RWPE1 (cell line): ENCODE results near the gene ARL3.
"Not testable (repeated sequence)": the region's sequence is repeated elsewhere in the genome, so short reads cannot be mapped to it uniquely, and the experiment has no call there.

Source experiments
- CTCF ChIA-PET: fragments of 350-600 bp; sonication (Branson Sonifier 250); formaldehyde crosslinking; extraction: SDS; loops from one replicate; lab custom pipeline; 2021; lab: Yijun Ruan, JAX
- POLR2A ChIA-PET: fragments of 400-600 bp; formaldehyde crosslinking; extraction: SDS; loops from one replicate; lab custom pipeline; 2020; ENCODE audit warnings: antibody characterized with exemption; ENCODE audit not compliant: low non-redundant PET; lab: Yijun Ruan, JAX
- DNase-seq: peaks from one replicate; pipeline ENCODE4 v3.0.0; 2012; ENCODE audit warnings: low spot score
- H3K27ac ChIP-seq: fragments of 450-650 bp; 2 replicates; pipeline ENCODE4 v1.5.1; 2017
- CTCF ChIP-seq: fragments of 450-650 bp; conservative IDR thresholded peaks from 2 replicates; pipeline ENCODE4 v1.5.1; 2017; ENCODE audit warnings: low read depth, mild to moderate bottlenecking

Gene ARL3

GRCh38 chr10:102673236-102673818, 40.9 kb downstream of the ARL3 start:
- H3K27ac ChIP-seq = peak overlapping the region; percentile 90
- TF ChIP-seq CTCF = no peak
- no peak for DNase-seq
- CTCF ChIA-PET = interaction anchor here (0.5 to 0.7 kb wide), 2 partner anchors 24 to 104 kb away, joined by 4 to 5 read pairs; no protein-coding TSS in a partner anchor
- POLR2A ChIA-PET = interaction anchor here (0.6 kb wide), 1 partner anchor 43 kb away, joined by 12 read pairs; no protein-coding TSS in a partner anchor

- CTCF ChIA-PET = interaction anchor here (0.7 kb wide), 1 partner anchor 27 kb away, joined by 4 read pairs; the partner anchor contains the start of gene TRIM8
- TF ChIP-seq CTCF = no peak
- peak overlapping the region; percentile 54 for H3K27ac ChIP-seq
- POLR2A ChIA-PET = no interaction called here
- DNase-seq = no peak
Observed at GRCh38 chr10:102670871-102671434, 43.2 kb downstream of the ARL3 start.

GRCh38 chr10:102670065-102670670, 44.0 kb downstream of the ARL3 start:
- CTCF ChIA-PET = interaction anchor here (0.7 to 2.0 kb wide), 5 partner anchors 9 to 68 kb away, joined by 3 to 12 read pairs (median 4); partner anchors contain the start of genes ARL3, SFXN2 and TRIM8
- no peak for DNase-seq
- POLR2A ChIA-PET = no interaction called here
- no peak for TF ChIP-seq CTCF
- peak overlapping the region; percentile 84 for H3K27ac ChIP-seq

- CTCF ChIA-PET = interaction anchor here (1.0 to 2.0 kb wide), 4 partner anchors 9 to 68 kb away, joined by 3 to 12 read pairs (median 4); partner anchors contain the start of genes ARL3 and SFXN2
Observed at GRCh38 chr10:102669206-102670064, 44.8 kb downstream of the ARL3 start.

GRCh38 chr10:102668326-102669107, 45.7 kb downstream of the ARL3 start:
- DNase-seq = no peak
- ChIA-PET CTCF (interaction anchor here (0.9 to 2.0 kb wide), 2 partner anchors 10 to 84 kb away, joined by 3 to 12 read pairs; no protein-coding TSS in a partner anchor), POLR2A (no interaction called here)
- no peak for TF ChIP-seq CTCF
- peak overlapping the region; percentile 84 for H3K27ac ChIP-seq

More at GRCh38 chr10:102669206-102670064, 44.8 kb downstream of the ARL3 start:
- DNase-seq = peak; percentile 47
- no peak for TF ChIP-seq CTCF
- H3K27ac ChIP-seq = peak overlapping the region; percentile 84
- POLR2A ChIA-PET = no interaction called here

GRCh38 chr10:102667411-102667810, 46.8 kb downstream of the ARL3 start:
- H3K27ac ChIP-seq = peak overlapping the region; percentile 84
- POLR2A ChIA-PET, DNase-seq: not testable (repeated sequence)
- CTCF ChIA-PET = interaction anchor here (0.9 kb wide), 2 partner anchors 12 to 83 kb away, joined by 3 read pairs; no protein-coding TSS in a partner anchor
